Right lobe of liver (tissue), 4 donors: Measurements from ENCODE around the gene FAM76B.

Source experiments
- CTCF ChIP-seq, 4 donors: fragments of 200-600 bp in 3 of 4; fragments of 450-650 bp in 1 of 4; IDR thresholded peaks; one replicate each; pipeline versions ENCODE4 v1.5.1 to v1.8.0; 2016 to 2022; ENCODE audit warnings: antibody characterized with exemption in 4 of 4, mild to moderate bottlenecking in 2 of 4
- POLR2A ChIP-seq: fragments of 450-650 bp; IDR thresholded peaks from one replicate; pipeline ENCODE4 v1.6.1; 2017; ENCODE audit warnings: antibody characterized with exemption, mild to moderate bottlenecking
- donor health status: DM: no; HTN: no; CAD: no.
- donor health status: DM: no; HTN: no; CAD: no.
- donor health status: DM: no; HTN: yes; CAD: no.

GRCh38 chr11:95802806-95803205 is 13.2 kb upstream of the FAM76B start:
- TF ChIP-seq CTCF (IDR thresholded peaks at IDR 0.05) = no peak
- TF ChIP-seq POLR2A = no peak
